Endothelial cell of umbilical vein (primary cell): ENCODE measurements around the gene SCAANT1. TPM values are rescaled to one million over a fixed set of nuclear protein-coding genes. Genes with fewer than 3 reads are reported as not detected.

ENCODE experiments used
- BruUV-seq: library from RNA; stranded (reverse); fragments of 400-500 nt; replicated peaks from 2 replicates; lab custom pipeline; 2021; lab: Mats Ljungman, UMichigan
- CTCF ChIA-PET: fragments of 300-600, 350-600 bp; sonication (Branson Sonifier 250); formaldehyde crosslinking; loops from one replicate; lab custom pipeline; 2021; ENCODE audit warnings: antibody characterized with exemption, inconsistent platforms; lab: Charles Lee
- POLR2A ChIA-PET: fragments of 300-600, 350-600 bp; sonication (Branson Sonifier 250); formaldehyde crosslinking; loops from one replicate; lab custom pipeline; 2021; ENCODE audit warnings: antibody characterized with exemption, inconsistent platforms; lab: Charles Lee
- DNase-seq: peaks from one replicate; pipeline ENCODE4 v3.0.0-alpha.2; 2011; ENCODE audit warnings: low read depth, low spot score
- FAIRE-seq: peaks from 2 replicates; lab custom pipeline; 2011; peaks lifted over from hg19 to GRCh38; lab: Jason Lieb, UNC
- H2AFZ ChIP-seq: 2 replicates; pipeline ENCODE4 v1.6.0; 2012; ENCODE audit warnings: low read depth, low read length, control low read depth, inconsistent platforms
- H3K27ac ChIP-seq: 2 replicates; pipeline ENCODE4 v1.5.1; 2011; ENCODE audit warnings: low read depth, mild to moderate bottlenecking, control low read depth, low read length, moderate library complexity; ENCODE audit not compliant: insufficient read depth
- H3K27me3 ChIP-seq, 2 experiments: 2 replicates each; pipeline versions ENCODE4 v1.6.0 to v1.6.1; 2011; ENCODE audit warnings: low read length in 2 of 2, mixed read lengths in 1 of 2; ENCODE audit not compliant: control insufficient read depth in 2 of 2, insufficient read depth in 2 of 2
- H3K36me3 ChIP-seq, 2 experiments: 2 replicates in 1 of 2; 3 replicates in 1 of 2; pipeline ENCODE4 v1.5.1; 2011; ENCODE audit warnings: low read length in 2 of 2, mild to moderate bottlenecking in 1 of 2, moderate library complexity in 1 of 2; ENCODE audit not compliant: control insufficient read depth in 2 of 2, insufficient read depth in 2 of 2; ENCODE audit errors: extremely low read depth in 1 of 2
- H3K4me1 ChIP-seq: 3 replicates; pipeline ENCODE4 v1.5.1; 2011; ENCODE audit warnings: mild to moderate bottlenecking, low read length; ENCODE audit not compliant: control insufficient read depth, insufficient read depth; ENCODE audit errors: extremely low read depth
- H3K4me2 ChIP-seq: 2 replicates; pipeline ENCODE4 v1.6.1; 2011; ENCODE audit warnings: low read length, control low read depth, mixed read lengths; ENCODE audit not compliant: insufficient read depth
- H3K4me3 ChIP-seq, 3 experiments: fragments of 200-600 bp in 1 of 3; sonication (generic), shearing (Covaris generic) in 1 of 3; replicated peaks in 1 of 3; 2 replicates each; pipeline ENCODE4 v1.5.1; 2011 to 2016; ENCODE audit warnings: control low read depth in 3 of 3, low read length in 3 of 3, mild to moderate bottlenecking in 2 of 3, inconsistent platforms in 1 of 3, low read depth in 1 of 3, moderate library complexity in 1 of 3; ENCODE audit not compliant: insufficient read depth in 1 of 3
- H3K79me2 ChIP-seq: 2 replicates; pipeline ENCODE4 v1.6.0; 2012; ENCODE audit warnings: low read length, inconsistent platforms; ENCODE audit not compliant: control insufficient read depth, insufficient read depth
- H3K9ac ChIP-seq: replicated peaks from 2 replicates; pipeline ENCODE3; 2011; ENCODE audit warnings: low read length, control low read depth; ENCODE audit not compliant: insufficient read depth; ENCODE audit errors: extremely low read depth
- H3K9me1 ChIP-seq: replicated peaks from 3 replicates; pipeline ENCODE4 v1.6.0; 2011; ENCODE audit warnings: mild to moderate bottlenecking, low read length; ENCODE audit not compliant: control insufficient read depth, insufficient read depth; ENCODE audit errors: extremely low read depth
- H3K9me3 ChIP-seq: replicated peaks from 2 replicates; pipeline ENCODE4 v1.5.1; 2012; ENCODE audit warnings: low read length, inconsistent platforms; ENCODE audit not compliant: control insufficient read depth, insufficient read depth
- H4K20me1 ChIP-seq: replicated peaks from 2 replicates; pipeline ENCODE3; 2011; ENCODE audit warnings: mild to moderate bottlenecking, low read length; ENCODE audit not compliant: control insufficient read depth, insufficient read depth; ENCODE audit errors: extremely low read depth
- CTCF ChIP-seq, 2 donors: IDR thresholded peaks; 1 replicate in 1 of 2; 2 replicates in 1 of 2; pipeline ENCODE4 v1.5.1; 2011; ENCODE audit warnings: low read length in 2 of 2, mild to moderate bottlenecking in 2 of 2, moderate library complexity in 2 of 2, control low read depth in 1 of 2, inconsistent platforms in 1 of 2, low read depth in 1 of 2; ENCODE audit not compliant: insufficient read depth in 1 of 2; ENCODE audit errors: extremely low read depth in 1 of 2
- GATA2 ChIP-seq: IDR thresholded peaks from 2 replicates; pipeline ENCODE4 v1.7.0; 2011; ENCODE audit warnings: low read depth, mild to moderate bottlenecking, moderate library complexity, mixed read lengths, low read length; ENCODE audit not compliant: insufficient read length, insufficient read depth
- JUN ChIP-seq: IDR thresholded peaks from 2 replicates; pipeline ENCODE4 v1.6.1; 2011; ENCODE audit warnings: borderline replicate concordance, low read depth; ENCODE audit not compliant: insufficient read length, insufficient read depth
- MYC ChIP-seq: IDR thresholded peaks from one replicate; pipeline ENCODE4 v1.6.1; 2011; ENCODE audit warnings: mild to moderate bottlenecking, low read depth, low read length
- dilution Hi-C: fragments of 300-500 bp; cut with MboI; formaldehyde crosslinking; loops from one replicate; pipeline ENCODE4 v1.15.0; 2019; ENCODE audit warnings: low sequenced_read_pairs; ENCODE audit not compliant: extremely low pct_ligation_motif_present
- intact Hi-C: fragments of 100-400 bp; cut with micrococcal nuclease; formaldehyde crosslinking; loops from one replicate; pipeline ENCODE4 v1.10.0; 2022
- polyA plus RNA-seq, 4 experiments: library from polyadenylated mRNA; depleted of rRNA in 3 of 4; stranded (reverse) in 3 of 4; unstranded in 1 of 4; fragments of >200 nt; gene quantifications; 2 replicates each; pipeline versions ENCODE4 v1.2.1 to v1.2.3, GENCODE V29; 2011 to 2012; ENCODE audit warnings: missing spikeins in 1 of 4
- total RNA-seq: library from RNA; stranded (reverse); gene quantifications from 2 replicates; pipeline ENCODE4 v1.2.3, GENCODE V29; 2021
- TF ChIP-seq, protein P1 (sequence below): IDR thresholded peaks from 2 replicates; pipeline ENCODE4 v1.6.1; 2011; ENCODE audit not compliant: insufficient read depth, insufficient read length

The SCAANT1 gene
- total and polyA plus RNA-seq, 2 donors (not counting 3 experiments of a cell fraction or from before 2014, with no cell fraction given), result not detected

GRCh38 chr3:63927422-63928280 lies 15.5 kb upstream of the SCAANT1 start:
- POLR2A ChIA-PET, result no interaction called here
- CTCF ChIA-PET, result interaction anchor here (0.6 to 1.5 kb wide), 8 partner anchors 11 to 1876 kb away, joined by 3 to 7 read pairs (median 3); no protein-coding TSS in a partner anchor

DNA sequence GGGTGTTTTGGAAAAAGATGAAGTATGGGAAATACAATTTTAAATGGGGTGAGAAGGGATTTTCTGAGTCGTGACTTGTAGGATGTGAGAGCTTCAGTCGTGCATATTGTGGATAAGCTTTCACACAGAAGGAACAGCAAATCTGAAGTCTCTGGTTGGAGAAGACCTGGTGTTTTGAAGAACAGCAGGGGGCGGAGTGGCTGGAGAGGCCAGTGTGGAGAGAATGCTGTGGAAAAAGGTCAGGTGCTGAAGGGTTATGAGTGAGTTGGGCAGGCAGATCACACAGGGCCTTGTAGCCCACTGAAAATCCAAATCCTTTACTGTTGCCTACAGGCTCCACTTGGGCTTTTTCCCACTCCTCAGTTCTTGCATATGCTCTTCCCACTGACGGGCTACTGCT lies 14.1 kb upstream of the SCAANT1 start:
- H2AFZ ChIP-seq, result no peak overlapping the region
- DNase-seq, result no peak
- no peak overlapping the region for H3K4me2 ChIP-seq
- TF ChIP-seq JUN (no peak), GATA2 (no peak), CTCF (IDR thresholded peaks at IDR 0.05; ENCODE audit: extremely low read depth in 1 of 2, insufficient read depth in 1 of 2, low read depth in 1 of 2, low read length in 2 of 2) (no peak), MYC (no peak)
- peaks cover 8 to 15% of the 10 kb centered on the region in 2 experiments for H3K36me3 ChIP-seq
- intact Hi-C loops (no loop called here), dilution Hi-C loops (no loop called here)
- no TSS peak for BruUV-seq
- ChIA-PET CTCF (no interaction called here), POLR2A (no interaction called here)
- H3K9me3 ChIP-seq, result no peaks in the 10 kb centered on the region
- no peaks in the 10 kb centered on the region for H3K9me1 ChIP-seq
- peaks cover 63% of the 10 kb centered on the region for H3K79me2 ChIP-seq
- no peak overlapping the region for H3K9ac ChIP-seq
- H3K27me3 ChIP-seq, result no peaks in the 10 kb centered on the region
- H3K27ac ChIP-seq, result no peak overlapping the region
- H3K4me1 ChIP-seq, result no peaks in the 10 kb centered on the region
- H4K20me1 ChIP-seq, result peaks cover 5% of the 10 kb centered on the region
- no peak for FAIRE-seq
- H3K4me3 ChIP-seq, result no peak overlapping the region

More at GRCh38 chr3:63927422-63928280, 15.5 kb upstream of the SCAANT1 start:
- intact Hi-C loops, result no loop called here
- DNase-seq (no peak), FAIRE-seq (no peak)
- no peaks in the 10 kb centered on the region for H3K9me3 ChIP-seq
- H3K9me1 ChIP-seq, result no peaks in the 10 kb centered on the region
- H3K4me2 ChIP-seq, result no peak overlapping the region
- H3K4me1 ChIP-seq, result no peaks in the 10 kb centered on the region
- H3K27ac ChIP-seq, result no peak overlapping the region
- no TSS peak for BruUV-seq
- no peaks in the 10 kb centered on the region for H3K27me3 ChIP-seq
- H2AFZ ChIP-seq, result no peak overlapping the region
- TF ChIP-seq, protein P1, sequence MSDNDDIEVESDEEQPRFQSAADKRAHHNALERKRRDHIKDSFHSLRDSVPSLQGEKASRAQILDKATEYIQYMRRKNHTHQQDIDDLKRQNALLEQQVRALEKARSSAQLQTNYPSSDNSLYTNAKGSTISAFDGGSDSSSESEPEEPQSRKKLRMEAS, result no peak
- no peak for TF ChIP-seq JUN
- H3K9ac ChIP-seq, result no peak overlapping the region
- no peak overlapping the region for H3K4me3 ChIP-seq
- H3K36me3 ChIP-seq, result peaks cover 4 to 15% of the 10 kb centered on the region in 2 experiments
- dilution Hi-C loops, result no loop called here
- H4K20me1 ChIP-seq, result peaks cover 5% of the 10 kb centered on the region
- peaks cover 70% of the 10 kb centered on the region for H3K79me2 ChIP-seq
